HG02943 (cell line): ENCODE measurements around the gene MTARC2.
A peak's percentile ranks its signal among the peaks of the same experiment; 100 is the strongest.
"Not testable (repeated sequence)": the region's sequence is repeated elsewhere in the genome, so short reads cannot be mapped to it uniquely, and the experiment has no call there.

Source experiments
- ATAC-seq: cut with Tn5 transposase; IDR thresholded peaks from one replicate; pipeline ENCODE4 v1.9.1; 2021; ENCODE audit warnings: mild to moderate bottlenecking, low read depth, moderate library complexity; ENCODE audit not compliant: unreplicated experiment

Gene MTARC2

GRCh38 chr1:220730486-220730885 lies 17.6 kb upstream of the MTARC2 start:
- no peak for ATAC-seq

- no peak for ATAC-seq
Measured at GRCh38 chr1:220732137-220732536, 16.0 kb upstream of the MTARC2 start.

- no peak for ATAC-seq
Measured at GRCh38 chr1:220732621-220733020, 15.5 kb upstream of the MTARC2 start.

GRCh38 chr1:220733086-220733601 lies 15.0 kb upstream of the MTARC2 start:
- peak; percentile 93 for ATAC-seq

GRCh38 chr1:220734571-220735326 lies 13.4 kb upstream of the MTARC2 start:
- ATAC-seq: no peak

- not testable (repeated sequence) for ATAC-seq
Measured at GRCh38 chr1:220736283-220736682, 11.8 kb upstream of the MTARC2 start.

- ATAC-seq: no peak
Measured at GRCh38 chr1:220741349-220741748, 6.8 kb upstream of the MTARC2 start.

GRCh38 chr1:220741825-220742224 lies 6.3 kb upstream of the MTARC2 start:
- ATAC-seq: no peak

GRCh38 chr1:220742520-220742919 lies 5.6 kb upstream of the MTARC2 start:
- no peak for ATAC-seq

GRCh38 chr1:220746851-220747250 lies 1.3 kb upstream of the MTARC2 start:
- no peak for ATAC-seq

GRCh38 chr1:220747437-220748088 lies 559 bp upstream of the MTARC2 start:
- no peak for ATAC-seq

GRCh38 chr1:220748936-220749335 lies 814 bp downstream of the MTARC2 start:
- ATAC-seq: no peak

- ATAC-seq: no peak
Measured at GRCh38 chr1:220750131-220750515, 2.0 kb downstream of the MTARC2 start.

GRCh38 chr1:220751111-220751510 lies 3.0 kb downstream of the MTARC2 start:
- no peak for ATAC-seq

GRCh38 chr1:220754212-220754917 lies 6.2 kb downstream of the MTARC2 start:
- ATAC-seq: no peak

GRCh38 chr1:220754918-220755295 lies 6.8 kb downstream of the MTARC2 start:
- no peak for ATAC-seq

- ATAC-seq: no peak
Measured at GRCh38 chr1:220755309-220755708, 7.2 kb downstream of the MTARC2 start.

- ATAC-seq: no peak
Measured at GRCh38 chr1:220757441-220757840, 9.3 kb downstream of the MTARC2 start.

GRCh38 chr1:220759147-220759546 lies 11.0 kb downstream of the MTARC2 start:
- no peak for ATAC-seq

GRCh38 chr1:220761688-220762427 lies 13.7 kb downstream of the MTARC2 start:
- no peak for ATAC-seq

GRCh38 chr1:220764757-220765156 lies 16.6 kb downstream of the MTARC2 start:
- ATAC-seq: no peak
